ENCODE measurements around the gene KCNQ1OT1. TPM values are rescaled to one million over a fixed set of nuclear protein-coding genes. Genes with fewer than 3 reads are reported as not detected.

Gene KCNQ1OT1
- total RNA-seq, 1 donor from 2014 or later = 0.33 TPM

GRCh38 chr11:2688381-2689231 lies 11.2 kb downstream of the KCNQ1OT1 start:
- intact Hi-C loops (cut with micrococcal nuclease) = no loop called here
- Histone ChIP-seq H3K27me3 (ENCODE audit: low read depth) (no peaks in the 10 kb centered on the region), H3K4me1 (peaks cover 71% of the 10 kb centered on the region), H3K27ac (replicated peaks) (no peak overlapping the region), H3K9me3 (replicated peaks) (no peaks in the 10 kb centered on the region), H3K36me3 (peaks cover 8% of the 10 kb centered on the region), H3K4me3 (no peak overlapping the region)
- no peak for TF ChIP-seq CTCF (IDR thresholded peaks at IDR 0.05; ENCODE audit: borderline replicate concordance)
- no peak for DNase-seq

GRCh38 chr11:2687782-2688191 lies 12.0 kb downstream of the KCNQ1OT1 start:
- TF ChIP-seq CTCF (IDR thresholded peaks at IDR 0.05; ENCODE audit: borderline replicate concordance) = no peak
- intact Hi-C loops (cut with micrococcal nuclease) = no loop called here
- Histone ChIP-seq H3K9me3 (replicated peaks) (no peaks in the 10 kb centered on the region), H3K4me1 (peaks cover 63% of the 10 kb centered on the region), H3K4me3 (no peak overlapping the region), H3K36me3 (peaks cover 8% of the 10 kb centered on the region), H3K27ac (replicated peaks) (no peak overlapping the region), H3K27me3 (ENCODE audit: low read depth) (no peaks in the 10 kb centered on the region)
- no peak for DNase-seq

GRCh38 chr11:2687223-2687530 lies 12.6 kb downstream of the KCNQ1OT1 start:
- Histone ChIP-seq H3K27me3 (ENCODE audit: low read depth) (no peaks in the 10 kb centered on the region), H3K36me3 (peaks cover 8% of the 10 kb centered on the region), H3K9me3 (replicated peaks) (no peaks in the 10 kb centered on the region), H3K4me1 (peaks cover 56% of the 10 kb centered on the region), H3K27ac (replicated peaks) (no peak overlapping the region), H3K4me3 (no peak overlapping the region)
- intact Hi-C loops (cut with micrococcal nuclease) = no loop called here
- no peak for TF ChIP-seq CTCF (IDR thresholded peaks at IDR 0.05; ENCODE audit: borderline replicate concordance)
- DNase-seq = no peak

GRCh38 chr11:2686360-2687222 lies 13.2 kb downstream of the KCNQ1OT1 start:
- DNase-seq = no peak
- peaks cover 8% of the 10 kb centered on the region for H3K36me3 ChIP-seq
- H3K4me1 ChIP-seq = peaks cover 51% of the 10 kb centered on the region
- TF ChIP-seq CTCF (IDR thresholded peaks at IDR 0.05; ENCODE audit: borderline replicate concordance) = no peak
- H3K4me3 ChIP-seq = no peak overlapping the region
- H3K9me3 ChIP-seq (replicated peaks) = no peaks in the 10 kb centered on the region
- H3K27ac ChIP-seq (replicated peaks) = no peak overlapping the region
- no peaks in the 10 kb centered on the region for H3K27me3 ChIP-seq (ENCODE audit: low read depth)
- intact Hi-C loops (cut with micrococcal nuclease) = no loop called here

- intact Hi-C loops (cut with micrococcal nuclease) = no loop called here
- TF ChIP-seq CTCF (IDR thresholded peaks at IDR 0.05; ENCODE audit: borderline replicate concordance) = no peak
- H3K9me3 ChIP-seq (replicated peaks) = no peaks in the 10 kb centered on the region
- peaks cover 8% of the 10 kb centered on the region for H3K36me3 ChIP-seq
- no peaks in the 10 kb centered on the region for H3K27me3 ChIP-seq (ENCODE audit: low read depth)
- DNase-seq = no peak
- H3K4me3 ChIP-seq = no peak overlapping the region
- no peak overlapping the region for H3K27ac ChIP-seq (replicated peaks)
- peaks cover 42% of the 10 kb centered on the region for H3K4me1 ChIP-seq
Measured at GRCh38 chr11:2685566-2686359, 14.0 kb downstream of the KCNQ1OT1 start.
